GM19099 (cell line): Measurements from ENCODE around the gene CKB.

Experiments used
- POLR2A ChIP-seq: IDR thresholded peaks from 3 replicates; pipeline ENCODE4 v1.6.1; 2011; ENCODE audit warnings: low read depth; ENCODE audit not compliant: insufficient read length; ENCODE audit errors: extremely low read depth

CKB gene

DNA sequence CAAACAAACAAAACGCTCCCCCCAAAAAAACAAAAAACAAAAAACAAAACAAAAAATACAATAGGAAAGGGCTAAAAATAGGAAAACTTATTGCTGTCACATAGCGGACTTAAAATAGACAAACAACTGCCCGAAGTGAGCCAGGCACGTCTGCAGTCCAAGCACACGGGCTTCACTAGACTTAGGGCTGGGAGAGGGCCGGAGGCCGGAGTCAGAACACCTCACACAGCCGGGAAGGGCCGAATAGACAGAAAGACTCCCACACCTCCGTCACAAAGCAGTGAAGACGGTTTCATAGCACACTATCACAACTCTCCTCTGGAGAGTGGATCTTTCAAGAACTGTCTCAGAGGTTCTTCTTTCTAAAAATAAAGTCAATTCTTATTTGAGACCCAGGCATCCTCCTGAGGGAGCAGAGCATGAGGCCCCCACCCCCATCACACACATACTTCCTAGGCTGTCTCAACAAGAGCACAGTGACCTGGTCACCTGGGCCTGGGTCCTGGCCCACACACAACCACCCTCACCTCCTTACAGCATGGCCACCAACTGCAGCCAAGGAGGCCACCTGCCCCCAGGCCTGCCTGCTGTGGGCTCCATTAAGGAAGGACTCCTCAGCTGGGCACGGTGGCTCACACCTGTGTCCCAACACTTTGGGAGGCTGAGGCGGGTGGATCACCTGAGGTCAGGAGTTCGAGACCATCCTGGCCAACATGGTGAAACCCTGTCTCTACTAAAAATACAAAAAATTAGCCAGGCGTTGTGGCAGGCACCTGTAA, 33.1 kb upstream of the CKB start:
- no peak for TF ChIP-seq POLR2A

DNA sequence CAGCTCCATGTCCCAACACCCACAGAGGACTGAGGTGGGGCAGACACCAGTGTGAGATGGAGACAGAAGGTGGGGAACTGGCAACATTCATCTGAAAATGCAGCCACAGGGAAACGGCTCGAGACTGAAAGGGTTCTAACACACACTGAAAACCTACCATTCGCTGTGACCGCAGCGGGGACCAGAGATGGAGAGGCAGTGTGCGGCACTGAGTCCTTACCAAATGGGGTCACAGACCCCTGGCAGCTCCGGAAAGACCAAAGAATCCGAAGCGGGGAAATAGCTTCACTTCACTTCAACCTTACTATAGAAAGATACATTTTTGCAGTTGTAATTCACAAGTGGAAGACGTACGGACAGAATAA, 30.2 kb upstream of the CKB start:
- no peak for TF ChIP-seq POLR2A

DNA sequence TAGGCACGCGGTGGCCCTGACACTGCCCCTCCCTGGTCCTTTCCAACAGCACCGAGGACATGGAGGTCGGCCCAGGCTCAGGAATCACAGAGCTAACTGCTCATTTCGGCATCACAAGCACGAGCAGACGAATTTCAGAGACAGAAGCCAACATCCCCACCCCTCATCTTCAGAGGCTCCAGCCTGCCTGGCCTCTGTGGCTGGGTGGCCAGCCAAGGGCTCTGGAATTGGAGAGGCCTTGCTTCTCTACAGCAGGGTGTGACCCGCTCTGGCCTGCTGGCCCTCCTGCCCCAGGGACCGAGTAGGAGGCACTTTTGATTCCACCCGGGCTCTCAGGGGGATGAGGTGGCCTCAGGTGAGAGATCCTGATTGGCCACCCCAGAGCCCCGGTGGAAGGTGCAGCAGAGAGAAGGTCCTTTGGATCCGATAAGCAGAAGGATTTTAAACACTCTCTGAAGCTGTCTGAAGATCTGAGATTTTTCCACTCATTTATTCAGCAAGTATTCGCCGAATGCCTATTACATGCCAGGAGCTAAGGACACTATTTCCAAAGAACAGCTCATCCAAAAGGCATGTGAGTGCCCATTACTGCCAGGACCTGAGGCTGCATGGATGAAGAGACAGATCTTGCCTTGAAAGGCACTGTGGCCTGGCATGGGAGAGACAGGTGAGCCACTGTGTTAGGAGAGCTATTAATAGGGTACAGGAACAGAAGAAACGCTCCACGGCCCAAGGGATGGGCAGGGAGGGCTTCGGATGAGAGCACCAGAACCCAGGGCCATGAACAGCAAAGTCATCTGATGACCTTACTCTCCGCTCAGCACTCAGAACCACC, 29.6 kb upstream of the CKB start:
- no peak for TF ChIP-seq POLR2A

DNA sequence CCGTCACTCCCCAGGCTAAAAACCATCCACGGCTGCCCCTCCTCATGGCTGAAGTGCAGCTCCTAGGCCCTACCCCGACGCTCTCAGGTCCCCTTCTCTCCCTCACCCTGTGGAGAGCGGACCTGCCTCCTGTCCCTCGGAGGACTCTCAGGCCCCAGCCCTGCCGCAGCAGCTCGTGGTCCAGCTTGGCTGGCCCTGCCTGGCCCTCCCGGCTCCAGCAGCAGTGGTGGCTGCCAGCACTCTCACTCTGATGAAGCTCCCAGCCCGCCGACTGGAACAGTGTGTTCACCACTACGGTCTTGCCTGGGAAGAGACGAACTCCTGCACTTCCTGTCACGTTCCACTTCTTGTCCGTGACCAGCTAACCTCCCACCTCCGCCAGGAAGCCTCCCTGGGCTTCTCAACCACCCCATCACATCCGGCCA, 28.7 kb upstream of the CKB start:
- no peak for TF ChIP-seq POLR2A

GRCh38 chr14:103550451-103551337, 28.1 kb upstream of the CKB start:
- TF ChIP-seq POLR2A = no peak

DNA sequence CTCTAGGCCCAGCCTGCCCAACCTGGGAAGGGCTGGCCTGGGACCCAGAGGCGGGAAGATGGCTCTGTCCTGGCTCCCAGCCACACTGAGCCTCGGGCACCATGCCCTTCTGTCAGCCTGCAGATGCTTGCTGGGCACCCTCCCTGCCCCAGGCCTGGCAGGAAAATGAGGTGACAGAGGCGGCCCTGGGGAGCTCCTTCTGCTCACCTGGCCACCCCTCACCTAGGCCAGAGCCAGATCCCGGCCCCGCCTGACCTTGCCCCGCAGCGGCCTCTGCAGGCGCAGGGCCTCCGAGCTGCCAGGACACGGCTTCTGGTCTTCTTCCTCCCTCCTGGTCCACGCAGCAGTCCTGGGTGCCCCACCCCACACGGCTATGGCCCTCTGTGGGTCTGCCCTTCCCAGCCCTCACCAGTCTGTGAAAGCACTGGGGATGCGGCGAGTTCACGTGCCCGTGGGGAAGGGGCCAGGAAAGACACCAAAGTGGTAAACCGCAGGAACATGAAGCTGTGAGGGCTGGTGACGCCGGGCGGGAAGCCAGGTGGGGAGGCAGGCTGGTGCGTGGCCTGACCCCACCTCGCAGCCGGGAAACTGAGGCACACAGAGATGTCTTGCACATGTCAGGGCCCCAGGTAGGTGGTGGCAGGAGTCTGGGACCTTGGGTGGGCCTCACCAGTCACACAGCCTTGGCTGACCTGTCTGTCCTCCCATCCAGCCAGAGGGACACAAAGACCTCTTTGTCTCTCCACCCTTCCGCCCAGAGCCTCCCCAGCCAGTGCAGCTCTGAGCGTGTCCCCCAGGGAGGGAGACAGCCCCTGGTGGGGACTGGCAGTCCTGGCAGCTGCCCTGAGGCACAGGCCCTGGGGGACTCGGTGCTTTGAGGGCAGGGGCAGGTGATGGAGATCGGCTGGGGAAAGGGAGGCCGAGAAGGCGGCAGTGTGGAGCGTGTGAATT, 27.0 kb upstream of the CKB start:
- no peak for TF ChIP-seq POLR2A

- no peak for TF ChIP-seq POLR2A
Observed at GRCh38 chr14:103548463-103549351, 26.1 kb upstream of the CKB start.

DNA sequence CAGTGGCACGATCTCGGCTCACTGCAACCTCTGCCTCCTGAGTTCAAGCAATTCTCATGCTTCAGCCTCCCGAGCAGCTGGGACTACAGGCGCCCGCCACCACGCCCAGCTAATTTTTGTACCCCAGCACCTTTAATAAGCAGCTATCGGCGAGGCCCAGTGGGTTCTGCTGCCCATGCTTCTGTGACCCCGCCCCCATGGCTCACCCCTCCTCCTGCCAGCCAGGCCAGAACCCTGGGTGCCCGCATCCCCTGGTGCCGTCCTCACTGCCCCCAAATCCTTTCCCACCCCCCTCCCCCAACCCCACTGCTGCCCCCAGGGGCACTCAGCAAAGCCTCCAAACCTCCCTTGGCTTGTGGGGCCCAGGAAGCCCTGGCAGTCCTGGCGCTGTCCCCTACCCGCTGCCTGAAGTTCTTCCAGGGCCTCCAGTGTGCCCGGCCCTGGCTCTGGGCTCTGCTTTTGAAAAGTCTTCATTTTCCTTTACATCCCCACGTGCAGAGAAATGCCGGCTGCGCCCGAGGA, 25.4 kb upstream of the CKB start:
- no peak for TF ChIP-seq POLR2A

DNA sequence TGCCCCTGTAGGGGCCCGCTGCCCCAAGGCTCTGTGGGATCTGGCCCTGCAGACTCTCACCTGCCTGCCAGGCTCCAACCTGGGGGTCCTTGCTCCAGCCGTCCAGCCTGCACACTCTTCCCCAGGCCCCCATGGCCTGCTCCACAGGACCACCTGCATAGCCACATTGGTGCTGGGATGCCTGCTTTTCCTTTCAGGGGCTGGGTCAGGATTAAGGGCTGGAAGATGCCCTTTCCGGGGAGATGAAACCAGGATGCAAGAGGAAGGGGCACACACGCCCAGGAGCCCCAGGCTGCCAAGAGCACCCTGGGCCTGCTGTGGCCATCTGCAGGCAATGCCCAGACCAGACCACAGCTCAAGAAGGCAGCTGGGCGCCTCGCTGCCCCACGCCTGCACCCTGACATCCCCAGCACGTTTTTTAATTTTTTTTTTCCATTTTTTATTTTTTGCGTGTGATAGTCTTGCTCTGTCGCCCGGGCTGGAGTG, 24.9 kb upstream of the CKB start:
- TF ChIP-seq POLR2A = no peak

DNA sequence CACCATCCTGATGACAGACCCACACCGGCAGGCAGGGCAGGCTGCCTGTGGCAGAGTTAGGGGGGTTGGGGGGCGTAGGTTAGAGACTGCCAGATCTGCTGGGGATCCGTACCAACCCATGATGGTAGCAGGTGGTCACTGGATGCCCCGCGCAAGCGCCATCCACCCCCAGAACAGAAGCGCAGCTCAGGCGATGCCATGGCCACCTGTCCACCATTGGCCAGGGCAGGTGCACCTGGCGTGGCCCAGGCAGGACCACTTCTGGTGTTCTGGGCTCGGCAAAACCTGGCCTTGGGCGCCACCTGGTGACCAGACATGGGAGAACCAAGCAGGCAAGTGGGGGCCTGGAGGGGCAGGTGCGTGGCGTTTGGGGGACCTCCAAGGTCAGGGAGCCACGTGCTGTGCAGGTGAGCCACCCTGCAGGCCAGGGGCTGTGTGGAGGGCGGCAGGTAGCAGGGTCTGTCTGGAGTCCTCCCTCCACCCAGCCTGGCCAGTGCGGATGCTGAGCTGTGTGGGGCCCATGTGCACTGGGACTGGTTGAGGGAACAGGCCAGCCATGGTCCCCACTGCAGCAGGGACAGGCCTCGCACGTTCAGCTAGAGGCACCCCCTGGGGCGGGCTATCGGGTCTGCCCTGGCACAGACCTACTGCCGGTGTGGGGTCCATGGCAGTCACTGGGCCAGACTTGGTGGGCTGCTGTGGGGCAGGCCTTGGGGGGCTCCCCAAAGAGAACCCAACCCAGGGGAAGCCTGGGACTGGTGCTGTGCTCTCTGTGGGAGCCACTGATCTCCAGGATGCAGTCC, 24.2 kb upstream of the CKB start:
- no peak for TF ChIP-seq POLR2A

DNA sequence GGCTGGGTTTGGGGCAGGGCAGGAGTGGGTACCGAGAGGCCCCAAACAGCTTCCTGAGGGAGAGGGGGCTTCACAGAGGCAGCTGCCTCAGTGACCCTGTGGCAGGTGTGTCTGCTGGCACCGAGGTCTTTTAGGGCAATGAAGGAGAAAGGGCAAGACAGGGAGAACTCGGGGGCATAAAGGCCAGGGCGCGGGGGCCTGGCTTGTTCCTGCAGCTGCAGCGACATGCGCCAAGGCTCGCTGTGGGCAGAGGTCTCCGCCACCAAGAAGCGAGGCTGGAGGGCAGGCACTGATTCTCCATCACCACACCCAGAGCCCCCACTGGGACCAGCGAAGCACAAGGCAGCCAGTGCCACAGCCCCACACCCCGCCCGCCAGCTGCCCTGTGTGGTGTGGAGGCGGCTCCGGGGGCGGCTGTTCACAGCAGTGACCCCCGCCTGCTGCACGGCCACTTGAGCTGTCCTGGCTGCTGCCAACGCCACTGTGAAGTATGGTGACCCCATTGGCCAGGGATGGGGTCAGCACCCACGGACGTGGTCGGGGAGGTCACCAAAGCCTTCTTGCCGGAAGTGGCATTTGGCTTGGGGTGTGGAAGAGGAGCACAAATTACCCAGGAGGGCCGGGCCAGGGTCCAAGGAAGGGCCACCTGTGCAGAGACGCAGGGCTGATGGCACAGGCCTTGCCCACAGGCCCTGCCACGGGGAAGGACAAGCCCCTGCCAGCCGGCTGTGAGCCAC, 23.5 kb upstream of the CKB start:
- no peak for TF ChIP-seq POLR2A
